Naive B cell (primary cell): Measurements from ENCODE around the gene RNPC3. TPM values are rescaled to one million over a fixed set of nuclear protein-coding genes. Genes with fewer than 3 reads are reported as not detected.
"Not testable (repeated sequence)": the region's sequence is repeated elsewhere in the genome, so short reads cannot be mapped to it uniquely, and the experiment has no call there.

Experiments
- ATAC-seq, 2 donors: fragments of 150-1000 bp; cut with Tn5 transposase; 2 replicates each; pipeline ENCODE4 v1.10.0; 2021; ENCODE audit warnings: low read depth in 2 of 2, mild to moderate bottlenecking in 2 of 2, moderate library complexity in 2 of 2
- DNase-seq: peaks from one replicate; pipeline ENCODE4 v3.0.0; 2022
- H3K27ac Mint-ChIP-seq, 6 donors: one replicate each; pipeline ENCODE4 v1.8.0; 2020 to 2022; ENCODE audit warnings: mild to moderate bottlenecking in 6 of 6, mixed read lengths in 6 of 6, moderate library complexity in 5 of 6, inconsistent platforms in 2 of 6
- H3K27me3 Mint-ChIP-seq, 3 donors: one replicate each; pipeline ENCODE4 v1.8.0; 2021 to 2022; ENCODE audit warnings: mixed read lengths in 3 of 3, mild to moderate bottlenecking in 1 of 3
- H3K36me3 Mint-ChIP-seq, 2 donors: one replicate each; pipeline ENCODE4 v1.8.0; 2020 to 2022; ENCODE audit warnings: mixed read lengths in 2 of 2, inconsistent platforms in 1 of 2, mild to moderate bottlenecking in 1 of 2
- H3K4me1 Mint-ChIP-seq, 3 donors: one replicate each; pipeline ENCODE4 v1.8.0; 2020 to 2022; ENCODE audit warnings: mixed read lengths in 3 of 3, inconsistent platforms in 1 of 3, mild to moderate bottlenecking in 1 of 3, moderate library complexity in 1 of 3
- H3K4me3 Mint-ChIP-seq, 8 donors: one replicate each; pipeline ENCODE4 v1.8.0; 2020 to 2022; ENCODE audit warnings: mild to moderate bottlenecking in 8 of 8, mixed read lengths in 8 of 8, moderate library complexity in 8 of 8, inconsistent platforms in 2 of 8
- H3K9me3 Mint-ChIP-seq, 7 donors: one replicate each; pipeline ENCODE4 v1.8.0; 2020 to 2022; ENCODE audit warnings: mixed read lengths in 7 of 7, mild to moderate bottlenecking in 5 of 7, inconsistent platforms in 2 of 7, moderate library complexity in 1 of 7
- polyA plus RNA-seq, 6 donors: library from polyadenylated mRNA; unstranded; fragments of 300-500 nt; fragmentation: Illumina TruSeq; gene quantifications; one replicate each; pipeline ENCODE4 v1.2.3, GENCODE V29; 2021; ENCODE audit warnings: low read depth in 6 of 6

RNPC3 gene
- polyA plus RNA-seq, 6 donors from 2014 or later = 8.1 to 29.8 (median 24.8) TPM

DNA sequence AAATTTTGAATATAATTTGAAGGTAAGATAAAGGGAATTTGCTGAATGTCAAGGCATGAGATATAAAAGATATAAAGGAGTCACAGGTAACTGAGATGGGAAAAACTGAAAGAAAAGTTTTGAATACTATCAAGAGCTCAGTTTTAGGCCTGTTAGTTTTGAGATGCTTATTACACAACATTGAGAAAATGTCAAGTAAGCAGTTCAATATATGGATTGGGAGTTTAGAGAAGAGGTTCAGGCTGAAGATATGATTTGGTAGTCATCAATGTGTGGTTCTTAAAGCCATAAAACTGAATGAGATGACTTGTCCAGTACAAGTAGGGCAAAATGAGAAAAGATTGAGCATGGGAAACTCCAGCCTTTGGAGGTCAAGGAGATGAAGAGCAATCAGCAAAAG is 4.7 kb upstream of the RNPC3 start:
- ATAC-seq = no peak
- H3K9me3 Mint-ChIP-seq = no peaks in the 10 kb centered on the region
- H3K27me3 Mint-ChIP-seq = no peaks in the 10 kb centered on the region
- H3K27ac Mint-ChIP-seq = no peak overlapping the region
- no peaks in the 10 kb centered on the region for H3K36me3 Mint-ChIP-seq
- H3K4me1 Mint-ChIP-seq = peaks cover 3 to 11% (median 9%) of the 10 kb centered on the region in 3 donors
- H3K4me3 Mint-ChIP-seq = no peak overlapping the region
- no peak for DNase-seq

DNA sequence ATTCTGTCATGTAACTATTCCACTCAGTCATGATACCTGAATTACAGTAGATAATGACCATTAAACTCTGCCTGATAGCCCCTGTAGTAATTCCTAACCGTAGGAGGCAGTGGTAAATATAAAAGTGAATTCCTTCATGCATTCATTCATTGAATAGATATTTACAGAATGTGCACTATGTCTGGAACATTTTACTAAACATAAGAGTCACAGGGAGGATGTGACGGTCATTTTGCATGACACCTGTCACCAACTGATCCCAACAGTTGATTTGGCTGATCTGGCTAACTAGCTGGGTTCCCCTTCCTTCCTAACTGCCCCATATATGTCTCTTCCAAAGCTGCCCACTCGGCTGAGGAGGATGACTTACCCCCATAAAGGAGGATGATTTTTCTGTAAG is 2.2 kb upstream of the RNPC3 start:
- no peak for DNase-seq
- Mint-ChIP-seq H3K36me3 (peaks cover 0 to 6% of the 10 kb centered on the region in 2 donors), H3K4me1 (peaks cover 11 to 31% (median 21%) of the 10 kb centered on the region in 3 donors), H3K4me3 (peak overlapping the region in 2 of 8 donors; percentile 16 to 65), H3K9me3 (no peaks in the 10 kb centered on the region), H3K27ac (no peak overlapping the region), H3K27me3 (no peaks in the 10 kb centered on the region)
- ATAC-seq = no peak

DNA sequence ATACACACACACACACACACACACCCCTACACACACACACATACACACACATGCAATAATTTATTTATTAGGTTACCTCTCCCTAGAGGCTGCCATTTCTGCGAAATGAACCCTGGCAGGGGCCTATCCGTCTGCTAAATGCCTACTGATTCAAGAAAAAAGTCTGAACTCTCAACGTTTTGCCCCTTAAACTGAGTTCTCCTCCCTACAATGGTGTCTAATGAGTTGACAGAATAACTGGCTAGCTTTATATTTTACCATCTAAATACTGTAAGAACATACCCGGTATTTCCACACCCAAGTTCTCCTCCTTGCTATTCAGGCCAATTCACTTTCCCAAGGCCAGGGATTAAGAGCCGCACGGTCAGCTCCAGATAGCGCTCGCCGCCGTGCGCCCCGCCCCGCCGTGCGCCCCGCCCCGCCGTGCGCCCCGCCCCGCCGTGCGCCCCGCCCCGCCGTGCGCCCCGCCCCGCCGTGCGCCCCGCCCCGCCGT is 339 bp upstream of the RNPC3 start:
- Mint-ChIP-seq H3K9me3 (no peaks in the 10 kb centered on the region), H3K27me3 (no peaks in the 10 kb centered on the region), H3K36me3 (peaks cover 4 to 11% of the 10 kb centered on the region in 2 donors), H3K4me3 (peak overlapping the region; percentile 70 to 100 (median 88)), H3K4me1 (peaks cover 23 to 38% (median 35%) of the 10 kb centered on the region in 3 donors), H3K27ac (peak overlapping the region in 3 of 6 donors; percentile 36 to 98 (median 67))
- DNase-seq (no peak), ATAC-seq (peak; percentile 16 to 18)

DNA sequence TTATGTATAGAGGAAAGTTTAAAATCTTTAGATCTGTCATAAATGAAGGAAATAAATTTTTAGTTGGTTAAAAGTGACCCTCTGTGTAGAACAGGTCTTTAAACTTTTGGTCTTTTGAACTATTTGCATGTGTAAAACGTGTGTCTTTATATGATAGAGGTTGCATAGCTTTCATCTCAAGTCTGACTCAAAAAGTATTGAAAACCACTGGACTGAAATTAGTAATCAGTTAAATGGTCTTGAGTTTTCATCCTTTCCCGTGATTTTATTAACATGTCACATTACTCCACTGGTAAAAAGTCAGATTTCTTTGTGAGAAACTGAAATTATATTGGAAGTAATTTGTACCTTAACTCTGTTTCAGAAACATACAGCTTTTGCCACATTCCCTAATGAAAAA is 1.8 kb downstream of the RNPC3 start:
- peak overlapping the region in 1 of 6 donors; percentile 41 for H3K27ac Mint-ChIP-seq
- peaks cover 39 to 57% (median 56%) of the 10 kb centered on the region in 3 donors for H3K4me1 Mint-ChIP-seq
- peak overlapping the region; percentile 57 to 100 (median 76) for H3K4me3 Mint-ChIP-seq
- peaks cover 19 to 24% of the 10 kb centered on the region in 2 donors for H3K36me3 Mint-ChIP-seq
- no peak for DNase-seq
- ATAC-seq = no peak
- no peaks in the 10 kb centered on the region for H3K9me3 Mint-ChIP-seq
- H3K27me3 Mint-ChIP-seq = no peaks in the 10 kb centered on the region

DNA sequence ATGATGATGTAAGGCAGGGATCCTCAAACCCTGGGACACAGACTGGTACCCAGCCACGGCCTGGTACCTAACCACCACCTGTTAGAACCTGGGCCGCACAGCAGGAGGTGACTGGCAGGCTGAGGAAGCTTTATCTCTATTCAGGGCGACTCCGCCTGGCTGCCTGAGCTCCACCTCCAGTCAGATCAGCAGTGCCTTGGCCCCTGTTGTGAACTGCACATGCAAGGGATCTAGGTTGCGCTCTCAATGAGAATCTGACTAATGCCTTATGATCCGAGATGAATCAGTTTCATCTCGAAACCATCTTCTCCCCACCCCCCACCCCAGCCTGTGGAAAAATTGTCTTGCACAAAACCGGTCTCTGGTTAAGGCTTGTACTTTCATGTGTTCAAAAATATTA is 4.2 kb downstream of the RNPC3 start:
- peaks cover 43 to 62% (median 58%) of the 10 kb centered on the region in 3 donors for H3K4me1 Mint-ChIP-seq

DNA sequence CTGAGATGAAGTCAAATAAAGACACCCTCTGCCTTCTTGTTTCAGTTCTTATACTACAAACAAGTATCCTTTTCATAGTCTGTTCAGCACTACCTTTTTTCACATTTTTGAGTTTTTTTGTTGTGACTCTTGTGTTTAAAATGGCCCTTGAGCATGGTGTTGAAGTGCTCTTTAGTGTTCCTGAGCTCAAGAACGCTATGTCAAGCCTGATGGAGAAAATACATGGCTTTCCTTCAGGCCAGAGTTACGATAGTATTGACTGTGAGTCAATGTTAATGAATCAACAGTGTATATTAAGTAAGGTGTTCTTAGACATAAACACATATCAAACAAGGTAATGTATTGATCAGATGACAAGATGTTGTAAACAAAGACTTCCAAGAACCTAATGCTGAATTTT is 12.7 kb downstream of the RNPC3 start:
- peaks cover 27 to 29% of the 10 kb centered on the region in 2 donors for H3K36me3 Mint-ChIP-seq
- H3K27me3 Mint-ChIP-seq = no peaks in the 10 kb centered on the region

More for the DNA sequence above, 4.2 kb downstream of the RNPC3 start:
- Mint-ChIP-seq H3K4me3 (no peak overlapping the region), H3K9me3 (no peaks in the 10 kb centered on the region), H3K27ac (no peak overlapping the region), H3K36me3 (peaks cover 24 to 32% of the 10 kb centered on the region in 2 donors), H3K27me3 (no peaks in the 10 kb centered on the region)
- DNase-seq (no peak), ATAC-seq (no peak)

DNA sequence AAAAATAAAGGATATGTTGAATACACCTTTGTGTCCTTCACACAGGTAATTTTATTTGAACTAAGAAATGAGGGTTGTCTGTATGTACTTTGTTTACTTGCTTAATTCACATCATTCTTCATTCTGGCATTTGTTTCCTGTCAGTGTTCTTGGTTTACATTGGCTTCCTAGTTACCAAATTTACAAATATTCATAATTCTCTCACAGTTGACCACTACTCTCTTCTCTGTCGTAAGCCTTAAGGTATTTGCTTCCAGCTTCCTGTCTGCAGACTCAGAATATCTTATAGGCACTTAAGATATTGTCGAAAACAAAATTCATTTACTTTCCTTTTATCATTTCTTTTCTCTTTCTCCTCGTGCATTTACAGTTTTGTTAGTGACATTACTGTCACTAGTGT is 15.9 kb downstream of the RNPC3 start:
- peaks cover 0 to 2% (median 0%) of the 10 kb centered on the region in 3 donors for H3K4me1 Mint-ChIP-seq
- H3K9me3 Mint-ChIP-seq = no peaks in the 10 kb centered on the region
- no peak overlapping the region for H3K4me3 Mint-ChIP-seq
- H3K27me3 Mint-ChIP-seq = no peaks in the 10 kb centered on the region
- H3K27ac Mint-ChIP-seq = peak overlapping the region in 1 of 6 donors; percentile 47
- ATAC-seq = no peak
- peaks cover 34 to 35% of the 10 kb centered on the region in 2 donors for H3K36me3 Mint-ChIP-seq
- DNase-seq = no peak

More for the DNA sequence above, 12.7 kb downstream of the RNPC3 start:
- ATAC-seq = no peak
- peaks cover 0 to 6% (median under 1%) of the 10 kb centered on the region in 3 donors for H3K4me1 Mint-ChIP-seq
- no peak for DNase-seq
- H3K9me3 Mint-ChIP-seq = no peaks in the 10 kb centered on the region
- no peak overlapping the region for H3K4me3 Mint-ChIP-seq
- H3K27ac Mint-ChIP-seq = no peak overlapping the region

DNA sequence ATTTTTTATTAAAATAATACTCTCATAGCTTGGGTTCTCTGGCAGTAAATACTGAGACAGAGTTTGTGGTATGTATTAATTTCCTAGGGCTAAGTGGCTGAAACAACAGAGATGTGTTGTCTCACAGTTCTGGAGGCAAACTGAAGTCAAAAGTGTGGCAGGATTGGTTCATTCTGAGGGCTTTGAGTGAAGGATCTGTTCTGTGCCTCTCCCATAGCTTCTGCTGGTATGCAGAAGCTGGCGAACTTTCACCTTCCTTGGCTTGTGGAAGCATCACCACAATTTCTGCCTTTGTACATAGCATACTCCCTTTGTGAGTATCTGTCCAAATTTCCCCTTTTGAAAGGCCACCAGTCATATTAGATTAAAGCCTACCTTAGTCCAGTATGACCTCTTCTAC is 21.0 kb downstream of the RNPC3 start:
- Mint-ChIP-seq H3K4me3 (no peak overlapping the region), H3K27me3 (no peaks in the 10 kb centered on the region), H3K27ac (peak overlapping the region in 2 of 6 donors; percentile 21 to 50), H3K9me3 (no peaks in the 10 kb centered on the region), H3K4me1 (peaks cover 0 to 2% (median 0%) of the 10 kb centered on the region in 3 donors), H3K36me3 (peaks cover 29 to 32% of the 10 kb centered on the region in 2 donors)
- DNase-seq = no peak
- no peak for ATAC-seq

DNA sequence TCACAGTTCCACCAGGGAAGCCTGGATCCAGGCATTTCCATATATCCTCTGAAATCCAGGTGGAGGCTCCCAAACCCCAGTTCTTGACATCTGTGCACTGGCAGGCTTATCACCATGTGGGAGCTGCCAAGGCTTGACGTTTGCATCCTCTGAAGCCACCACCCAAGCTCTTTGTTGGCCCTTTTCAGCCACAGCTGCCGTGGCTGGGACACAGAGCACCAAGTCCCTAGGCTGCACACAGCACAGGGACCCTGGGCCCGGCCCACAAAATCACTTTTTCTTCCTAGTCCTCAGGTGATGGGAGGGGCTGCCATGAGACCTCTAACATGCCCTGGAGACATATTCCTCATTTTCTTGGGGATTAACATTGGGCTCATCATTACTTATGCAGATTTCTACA is 22.3 kb downstream of the RNPC3 start:
- ATAC-seq (no peak), DNase-seq (no peak)
- H3K4me1 Mint-ChIP-seq = peaks cover 0 to 2% (median 0%) of the 10 kb centered on the region in 3 donors
- H3K27ac Mint-ChIP-seq = no peak overlapping the region
- H3K9me3 Mint-ChIP-seq = no peaks in the 10 kb centered on the region
- H3K27me3 Mint-ChIP-seq = no peaks in the 10 kb centered on the region
- no peak overlapping the region for H3K4me3 Mint-ChIP-seq
- H3K36me3 Mint-ChIP-seq = peaks cover 20 to 24% of the 10 kb centered on the region in 2 donors

DNA sequence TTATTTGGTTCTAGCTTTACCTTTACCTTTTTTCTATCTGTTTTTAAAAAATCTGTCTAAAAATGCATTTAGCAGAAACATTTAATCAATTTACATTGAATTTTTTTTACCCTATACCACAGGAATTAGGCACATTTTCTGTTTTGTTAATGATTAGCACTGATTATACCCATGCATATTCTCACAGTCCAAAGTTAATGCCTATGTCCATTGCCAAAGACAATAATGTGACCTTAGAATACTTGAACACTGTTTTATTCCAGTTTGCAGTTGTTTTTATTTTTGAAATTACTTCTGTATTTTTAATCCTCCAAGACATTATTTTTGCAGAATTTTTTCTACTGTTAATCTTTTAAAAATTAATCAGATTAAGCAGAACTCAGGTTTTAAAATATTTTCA is 34.9 kb downstream of the RNPC3 start:
- peaks cover 15 to 22% of the 10 kb centered on the region in 2 donors for H3K36me3 Mint-ChIP-seq
- no peak overlapping the region for H3K27ac Mint-ChIP-seq
- ATAC-seq (no peak), DNase-seq (no peak)
- H3K4me1 Mint-ChIP-seq = peaks cover 5 to 11% (median 10%) of the 10 kb centered on the region in 3 donors
- no peak overlapping the region for H3K4me3 Mint-ChIP-seq
- peaks cover 0 to 3% (median 0%) of the 10 kb centered on the region in 7 donors for H3K9me3 Mint-ChIP-seq
- H3K27me3 Mint-ChIP-seq = no peaks in the 10 kb centered on the region

DNA sequence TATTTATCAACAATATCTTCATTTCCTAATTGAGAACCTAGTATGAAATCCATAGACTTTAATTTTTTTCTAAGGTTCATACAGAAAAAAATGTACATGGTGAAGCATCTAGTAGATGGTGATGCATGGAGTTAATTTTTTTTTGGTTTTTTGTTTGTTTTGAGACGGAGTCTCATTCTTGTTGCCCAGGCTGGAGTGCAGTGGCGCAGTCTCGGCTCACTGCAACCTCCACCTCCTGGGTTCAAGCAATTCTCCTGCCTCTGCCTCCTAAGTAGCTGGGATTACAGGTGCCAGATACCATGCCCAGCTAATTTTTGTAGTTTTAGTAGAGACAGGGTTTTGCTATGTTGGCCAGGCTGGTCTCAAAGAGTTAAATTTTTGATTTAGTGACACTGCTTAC is 35.6 kb downstream of the RNPC3 start:
- H3K9me3 Mint-ChIP-seq, H3K27me3 Mint-ChIP-seq, ATAC-seq, DNase-seq, H3K27ac Mint-ChIP-seq, H3K4me3 Mint-ChIP-seq: not testable (repeated sequence)
- Mint-ChIP-seq H3K36me3 (peaks cover 13 to 18% of the 10 kb centered on the region in 2 donors), H3K4me1 (peaks cover 5 to 11% (median 10%) of the 10 kb centered on the region in 3 donors)

DNA sequence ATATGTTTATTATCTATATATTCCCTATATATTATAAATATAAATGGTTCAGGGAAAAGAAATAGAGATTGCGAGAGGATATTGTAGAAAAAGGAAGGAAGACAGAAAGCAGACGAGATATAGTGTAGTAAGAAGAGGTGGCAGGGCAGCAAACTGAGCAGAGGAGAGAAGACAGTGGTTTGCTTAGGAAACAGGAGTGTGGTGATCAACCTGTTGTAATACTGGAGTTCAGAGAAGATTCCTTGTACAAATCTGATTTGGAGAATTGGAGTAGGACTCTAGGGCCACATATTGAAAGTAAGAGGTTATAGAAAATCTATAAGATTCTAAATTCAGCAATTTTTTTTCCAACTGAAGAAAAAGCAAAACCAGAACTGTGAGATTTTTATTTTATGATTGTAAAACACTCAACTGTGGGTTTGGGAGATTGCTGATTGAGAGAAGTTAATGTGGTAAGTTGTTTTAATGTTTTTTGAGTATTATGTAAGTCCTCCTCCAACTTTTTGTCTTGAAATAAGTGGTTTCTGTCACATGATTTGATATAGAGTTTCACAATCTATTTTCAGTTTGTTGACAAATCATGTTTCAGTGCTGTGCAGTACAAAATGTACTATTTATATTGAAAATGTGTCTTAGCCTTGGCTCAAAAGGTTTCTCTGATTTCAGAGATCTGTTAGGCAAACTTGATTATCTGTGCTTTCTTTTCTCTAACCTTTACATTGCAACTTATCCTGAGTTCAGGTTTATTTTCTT is 36.3 kb downstream of the RNPC3 start:
- peak overlapping the region in 5 of 8 donors; percentile 20 to 40 (median 22) for H3K4me3 Mint-ChIP-seq

DNA sequence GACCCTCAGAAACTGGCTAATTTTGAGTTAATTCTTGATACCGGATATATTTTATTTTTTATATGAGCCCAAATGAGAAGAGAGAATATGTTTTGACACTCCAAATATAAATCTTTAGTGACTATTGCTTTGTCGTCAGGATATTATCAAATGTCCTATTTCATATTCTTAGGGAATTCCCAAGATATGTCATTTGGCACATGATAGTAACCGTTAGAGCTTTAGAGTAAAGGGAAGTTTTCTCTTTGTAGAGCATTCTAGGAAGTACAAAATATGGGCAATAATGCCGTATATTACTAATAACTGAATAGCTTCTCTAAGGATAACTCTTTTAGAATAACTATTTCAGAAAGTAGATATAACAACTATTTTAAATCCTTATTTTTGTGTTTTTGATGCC is 37.6 kb downstream of the RNPC3 start:
- Mint-ChIP-seq H3K4me1 (peaks cover 5 to 11% (median 10%) of the 10 kb centered on the region in 3 donors), H3K27ac (no peak overlapping the region), H3K9me3 (peaks cover 0 to 3% (median 0%) of the 10 kb centered on the region in 7 donors), H3K27me3 (no peaks in the 10 kb centered on the region), H3K36me3 (peaks cover 7% of the 10 kb centered on the region in 2 donors), H3K4me3 (no peak overlapping the region)
- DNase-seq (no peak), ATAC-seq (no peak)

More for the DNA sequence above, 36.3 kb downstream of the RNPC3 start:
- H3K27me3 Mint-ChIP-seq = no peaks in the 10 kb centered on the region
- H3K36me3 Mint-ChIP-seq = peaks cover 8 to 11% of the 10 kb centered on the region in 2 donors
- peak overlapping the region in 3 of 6 donors; percentile 22 to 86 (median 61) for H3K27ac Mint-ChIP-seq
- peaks cover 0 to 3% (median 0%) of the 10 kb centered on the region in 7 donors for H3K9me3 Mint-ChIP-seq
- H3K4me1 Mint-ChIP-seq = peaks cover 5 to 11% (median 10%) of the 10 kb centered on the region in 3 donors
- ATAC-seq (no peak), DNase-seq (no peak)

DNA sequence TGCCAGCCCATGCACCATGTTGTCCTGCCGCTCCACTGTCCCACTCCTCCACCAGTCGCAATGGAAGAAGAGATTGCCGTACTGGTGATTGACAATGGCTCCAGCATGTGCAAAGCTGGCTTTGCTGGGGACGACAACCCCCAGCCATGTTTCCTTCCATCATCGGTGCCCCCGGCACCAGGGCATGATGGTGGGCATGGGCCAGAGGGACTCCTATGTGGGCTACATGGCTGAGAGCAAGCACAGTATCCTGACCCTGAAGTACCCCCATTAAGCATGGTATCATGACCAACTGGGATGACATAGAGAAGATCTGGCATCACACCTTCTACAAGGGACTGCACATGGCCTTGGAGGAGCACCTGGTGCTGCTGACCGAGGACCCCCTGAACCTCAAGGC is 44.0 kb downstream of the RNPC3 start:
- DNase-seq = no peak
- H3K9me3 Mint-ChIP-seq = peaks cover 0 to 3% (median 0%) of the 10 kb centered on the region in 7 donors
- no peak overlapping the region for H3K27ac Mint-ChIP-seq
- H3K4me3 Mint-ChIP-seq = no peak overlapping the region
- peaks cover 5 to 7% of the 10 kb centered on the region in 2 donors for H3K36me3 Mint-ChIP-seq
- H3K4me1 Mint-ChIP-seq = no peaks in the 10 kb centered on the region
- no peaks in the 10 kb centered on the region for H3K27me3 Mint-ChIP-seq
- no peak for ATAC-seq
